Right ventricle myocardium inferior (tissue), 1 donor: ENCODE measurements around the gene EPB41L1. TPM values are rescaled to one million over a fixed set of nuclear protein-coding genes. Genes with fewer than 3 reads are reported as not detected.

Experiments used
- ATAC-seq: fragments of 200-7000 bp; cut with Tn5 transposase; one replicate; pipeline ENCODE4 v1.9.1; 2020; ENCODE audit warnings: mild to moderate bottlenecking, moderate library complexity
- DNase-seq: peaks from one replicate; pipeline ENCODE4 v3.0.0; 2021; ENCODE audit errors: missing footprints
- intact Hi-C: fragments of 100-400 bp; cut with DNase I; formaldehyde crosslinking; loops from one replicate; pipeline ENCODE4 v1.11.0; 2022
- total RNA-seq: library from RNA; stranded (reverse); fragmentation: NEBNext Ultra II Directional; extraction: Animal tissue kit (Norgen Biotek cat#: 25700); gene quantifications from one replicate; pipeline ENCODE4 v1.2.1, GENCODE V29; 2021
- donor health status: DM: no; HTN: yes; CAD: no; lungs with severe emphysema.

EPB41L1 gene
- total RNA-seq, 1 donor from 2014 or later: 21.5 TPM

- ATAC-seq (peak; percentile 74), DNase-seq (peak; percentile 81)
- intact Hi-C loops: no loop called here
Observed at GRCh38 chr20:36149469-36149868, 5.1 kb upstream of the EPB41L1 start.

GRCh38 chr20:36150489-36150846 lies 4.1 kb upstream of the EPB41L1 start:
- no peak for DNase-seq
- no peak for ATAC-seq
- intact Hi-C loops: no loop called here

GRCh38 chr20:36150847-36151539 lies 3.5 kb upstream of the EPB41L1 start:
- no peak for DNase-seq
- intact Hi-C loops: no loop called here
- no peak for ATAC-seq

DNA sequence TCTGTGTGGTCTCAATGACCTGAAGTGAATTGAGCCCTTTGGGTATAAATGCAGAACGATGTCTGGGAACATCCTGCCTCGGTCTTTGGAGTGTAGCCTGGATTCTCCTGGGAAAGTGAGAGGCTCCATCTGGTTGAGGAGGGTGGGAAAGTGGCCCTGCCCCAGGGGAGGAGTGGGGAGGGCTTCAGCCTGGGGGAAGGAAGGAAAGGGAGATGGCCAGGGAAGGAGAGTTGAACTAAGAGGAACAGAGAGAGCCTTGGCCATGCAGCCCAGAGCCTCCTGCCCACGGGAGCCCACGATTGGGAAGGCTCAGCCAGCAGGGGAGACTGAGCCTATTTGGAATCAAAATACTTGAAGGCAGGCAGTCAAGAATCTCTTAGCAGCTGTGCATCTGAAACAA lies 2.3 kb upstream of the EPB41L1 start:
- DNase-seq (no peak), ATAC-seq (no peak)
- intact Hi-C loops: no loop called here

GRCh38 chr20:36153204-36153603 lies 1.3 kb upstream of the EPB41L1 start:
- no peak for DNase-seq
- intact Hi-C loops: no loop called here

GRCh38 chr20:36153736-36154699 lies 522 bp upstream of the EPB41L1 start:
- ATAC-seq (peak; percentile 88), DNase-seq (peak; percentile 92)
- intact Hi-C loops: no loop called here

More at GRCh38 chr20:36153204-36153603, 1.3 kb upstream of the EPB41L1 start:
- ATAC-seq: no peak

GRCh38 chr20:36155629-36155971 lies 1.1 kb downstream of the EPB41L1 start:
- no peak for DNase-seq
- intact Hi-C loops: no loop called here
- no peak for ATAC-seq

DNA sequence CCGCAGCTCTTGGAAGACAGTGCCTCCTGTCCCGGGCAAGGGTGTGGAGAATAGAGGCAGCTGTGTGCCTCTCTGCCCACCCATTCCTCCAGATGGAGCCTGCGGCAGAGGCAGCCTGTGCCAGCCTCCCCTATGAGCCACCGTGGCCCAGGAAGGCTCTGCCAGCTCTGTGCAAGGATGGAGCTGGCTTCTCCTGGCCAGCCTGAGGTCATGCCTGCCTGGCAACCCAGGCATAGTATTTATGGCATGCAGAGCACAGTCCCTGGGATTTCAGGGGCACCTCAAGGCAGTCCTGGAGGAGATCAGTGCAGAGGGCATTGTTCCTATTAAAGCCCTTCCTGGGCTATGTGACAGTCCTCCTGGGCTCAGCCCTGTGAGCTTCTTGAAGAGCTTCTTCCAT lies 1.5 kb downstream of the EPB41L1 start:
- DNase-seq (no peak), ATAC-seq (no peak)
- intact Hi-C loops: loop anchor here (2.0 kb wide), 1 partner anchor 43 kb away; no protein-coding TSS in a partner anchor

- intact Hi-C loops: loop anchor here (2.0 kb wide), 1 partner anchor 41 kb away; no protein-coding TSS in a partner anchor
- DNase-seq: no peak
Observed at GRCh38 chr20:36157610-36158009, 3.1 kb downstream of the EPB41L1 start.

DNA sequence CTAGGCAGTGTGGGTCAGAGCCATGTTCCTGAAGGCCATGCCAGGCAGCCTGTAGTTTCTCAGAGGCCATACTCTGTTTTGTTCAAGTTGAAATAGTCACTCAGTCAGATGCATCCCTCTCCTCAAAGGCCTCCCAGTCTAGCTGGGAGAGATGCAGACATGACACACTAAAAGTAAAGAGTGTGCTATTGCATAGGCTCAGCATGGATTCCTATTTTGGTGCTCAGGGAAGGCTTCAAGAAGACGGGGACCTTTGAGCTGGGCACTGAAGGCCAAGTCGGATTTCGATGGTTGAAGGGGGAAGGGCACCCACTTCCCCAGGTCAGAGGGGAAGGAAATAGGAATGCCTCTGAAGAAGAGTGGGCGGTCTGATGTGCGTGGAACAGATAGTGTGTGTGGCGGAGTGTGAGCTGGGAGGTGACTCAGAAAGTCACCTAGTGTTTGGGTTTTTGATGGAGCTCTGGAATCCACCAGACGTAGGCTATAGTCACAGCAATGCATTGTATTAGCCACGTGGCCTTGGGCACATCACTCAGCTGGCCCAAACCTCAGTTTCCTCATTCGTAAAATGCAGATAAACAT lies 3.7 kb downstream of the EPB41L1 start:
- ATAC-seq: no peak
- intact Hi-C loops: no loop called here
- no peak for DNase-seq

More at GRCh38 chr20:36157610-36158009, 3.1 kb downstream of the EPB41L1 start:
- ATAC-seq: no peak

DNA sequence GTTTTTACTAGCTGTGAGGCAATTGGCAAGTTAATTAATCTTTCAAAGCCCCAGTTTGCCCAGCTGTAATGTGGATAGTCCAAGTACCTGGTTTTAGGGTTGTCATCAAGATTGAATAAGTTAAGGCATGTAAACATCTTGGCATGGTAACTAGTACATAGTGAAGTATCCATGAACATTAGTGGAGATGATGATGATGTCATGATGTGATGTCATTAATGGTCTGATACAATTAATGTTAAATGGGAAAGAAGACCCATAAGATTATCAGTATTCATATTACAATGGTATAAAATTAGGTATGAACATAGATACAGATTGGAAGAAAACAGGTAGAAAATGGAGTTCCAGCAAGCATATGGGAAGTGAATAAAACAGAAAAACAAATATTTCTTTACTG lies 5.3 kb downstream of the EPB41L1 start:
- intact Hi-C loops: no loop called here
- no peak for DNase-seq
- ATAC-seq: no peak

DNA sequence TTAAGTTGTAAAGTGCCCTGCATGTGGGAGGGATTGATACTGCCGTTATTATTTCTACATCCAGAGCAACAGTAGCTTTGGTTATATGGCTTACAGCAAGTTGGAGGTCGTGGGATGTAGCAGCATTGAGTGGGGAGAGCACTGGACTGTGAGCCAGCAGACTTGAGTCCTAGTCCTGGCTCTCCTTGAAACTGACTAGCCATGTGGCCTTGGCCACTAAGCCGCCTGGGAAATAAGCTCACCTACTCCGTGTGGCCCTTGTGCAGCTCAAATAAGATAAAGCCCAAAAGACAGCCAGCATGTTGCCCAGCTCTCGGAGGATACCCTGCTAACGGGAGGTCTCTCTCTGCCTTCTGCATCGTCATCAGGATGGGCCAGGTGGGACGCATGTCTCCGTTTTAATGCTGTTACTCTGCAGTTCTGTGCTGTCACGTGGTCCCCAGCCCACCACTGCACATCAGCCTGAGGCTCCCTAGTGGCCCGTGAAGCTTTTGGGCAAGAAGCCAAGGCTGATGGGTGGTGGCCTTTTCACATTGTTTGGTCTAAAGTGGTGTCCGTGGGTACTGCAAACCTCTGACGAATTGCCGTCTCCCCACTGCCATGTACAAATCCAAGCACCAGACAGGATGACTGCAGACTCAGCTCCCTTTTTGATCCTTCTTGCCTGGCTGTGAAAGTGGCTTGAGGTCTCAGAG lies 7.9 kb downstream of the EPB41L1 start:
- intact Hi-C loops: no loop called here
- DNase-seq: no peak
- ATAC-seq: peak; percentile 50

DNA sequence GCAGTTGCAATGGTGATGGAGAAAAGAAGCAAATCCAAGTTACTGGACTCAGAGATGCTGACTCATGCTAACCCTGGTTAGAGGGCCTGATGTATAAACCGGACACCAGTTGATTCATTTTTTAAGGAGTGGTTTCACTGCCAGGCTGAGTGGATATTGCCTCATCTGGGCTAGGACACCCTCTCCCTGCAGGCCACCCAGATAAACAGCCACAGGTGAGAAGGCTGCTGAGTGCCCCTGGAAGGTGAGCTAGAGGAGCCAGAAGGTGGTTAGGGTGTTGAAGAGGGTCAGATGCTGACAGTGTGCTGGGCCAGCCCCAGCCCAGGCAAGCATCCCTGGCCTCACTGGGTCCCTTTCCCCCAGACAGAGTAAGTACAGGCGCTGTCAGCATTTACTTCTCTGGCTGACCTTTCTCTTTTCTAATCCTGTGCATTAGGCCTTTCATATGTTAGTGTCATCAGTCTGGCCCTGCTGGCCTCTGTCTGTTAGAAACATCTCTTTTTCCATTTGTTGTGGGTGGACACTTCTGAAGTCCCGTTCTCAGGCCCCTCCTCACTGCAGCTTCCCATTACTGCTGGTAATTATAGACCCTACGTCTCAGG lies 13.5 kb downstream of the EPB41L1 start:
- DNase-seq (no peak), ATAC-seq (peak; percentile 42)
- intact Hi-C loops: no loop called here

DNA sequence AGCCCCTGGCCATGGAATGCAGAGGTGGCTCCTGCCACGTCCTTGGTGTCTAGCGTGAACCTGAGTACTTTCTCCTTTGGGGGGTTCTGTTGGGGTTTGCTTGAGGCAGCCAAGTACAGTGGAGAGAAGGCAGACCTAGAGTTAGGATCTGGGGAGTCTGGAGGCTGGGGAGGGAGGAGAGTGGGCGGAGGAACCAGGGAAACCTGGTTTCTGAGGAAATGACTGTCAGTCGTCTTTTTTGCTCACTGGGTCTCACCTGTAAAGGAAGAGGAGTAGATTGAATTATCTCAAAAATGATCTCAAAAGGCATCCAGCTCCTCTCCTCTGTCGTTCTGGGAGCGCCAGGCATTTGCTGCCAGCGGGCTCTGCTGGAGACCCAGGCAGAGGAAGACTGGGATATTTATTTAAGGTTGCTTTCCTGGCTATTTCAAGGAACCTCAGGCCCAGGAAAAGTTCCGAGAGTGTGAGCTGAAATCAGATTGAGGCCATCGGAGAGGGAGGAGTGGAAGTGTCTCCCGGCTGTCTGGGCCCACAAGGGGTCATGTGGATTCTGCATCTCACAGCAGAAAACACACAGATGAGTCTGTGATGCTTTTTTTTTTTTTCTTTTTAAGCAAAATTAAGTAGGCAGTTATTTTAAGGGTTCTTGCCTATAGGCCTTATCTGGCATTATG lies 16.1 kb downstream of the EPB41L1 start:
- intact Hi-C loops: no loop called here
- ATAC-seq: no peak
- no peak for DNase-seq

DNA sequence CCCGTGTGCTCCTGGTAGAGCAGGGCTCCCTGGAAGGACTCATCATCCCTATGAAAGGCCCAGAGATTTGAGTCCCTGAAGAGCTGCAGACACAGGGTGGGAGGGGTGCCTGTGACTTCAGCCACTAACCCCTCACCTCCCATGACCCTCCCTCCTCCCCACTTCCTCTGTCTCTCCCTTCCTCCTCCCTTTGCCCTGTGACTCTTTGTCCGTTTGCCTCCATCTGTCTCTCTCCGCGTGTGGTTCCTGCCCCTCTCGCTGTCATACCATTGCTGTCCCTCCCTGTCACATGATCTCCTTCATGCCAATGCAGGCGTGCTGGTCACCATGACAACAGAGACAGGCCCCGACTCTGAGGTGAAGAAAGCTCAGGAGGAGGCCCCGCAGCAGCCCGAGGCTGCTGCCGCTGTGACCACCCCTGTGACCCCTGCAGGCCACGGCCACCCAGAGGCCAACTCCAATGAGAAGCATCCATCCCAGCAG lies 19.0 kb downstream of the EPB41L1 start:
- intact Hi-C loops: no loop called here
- peak; percentile 63 for DNase-seq
- peak; percentile 56 for ATAC-seq

DNA sequence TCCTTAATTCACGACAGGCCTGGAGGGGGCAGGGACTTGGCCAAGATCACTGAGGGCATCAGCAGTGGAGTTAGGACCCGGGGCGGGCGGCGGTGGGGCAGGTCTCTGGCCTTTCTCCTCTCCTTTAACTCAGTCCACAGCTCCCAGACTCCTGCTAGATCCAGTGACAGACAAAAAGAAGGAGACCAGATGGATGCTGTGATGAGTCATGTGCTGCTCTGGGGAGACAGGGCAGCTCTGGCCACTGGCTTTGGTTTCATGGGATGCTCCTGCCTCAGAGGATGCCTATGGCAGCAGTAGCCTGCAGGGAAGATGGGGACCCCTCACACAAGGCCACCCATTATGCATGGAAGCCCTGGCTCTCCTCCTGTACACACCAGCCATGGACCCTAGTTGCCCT lies 20.5 kb downstream of the EPB41L1 start:
- ATAC-seq (no peak), DNase-seq (no peak)
- intact Hi-C loops: no loop called here

GRCh38 chr20:36175475-36175995 lies 21.0 kb downstream of the EPB41L1 start:
- intact Hi-C loops: no loop called here
- no peak for DNase-seq
- ATAC-seq: no peak

DNA sequence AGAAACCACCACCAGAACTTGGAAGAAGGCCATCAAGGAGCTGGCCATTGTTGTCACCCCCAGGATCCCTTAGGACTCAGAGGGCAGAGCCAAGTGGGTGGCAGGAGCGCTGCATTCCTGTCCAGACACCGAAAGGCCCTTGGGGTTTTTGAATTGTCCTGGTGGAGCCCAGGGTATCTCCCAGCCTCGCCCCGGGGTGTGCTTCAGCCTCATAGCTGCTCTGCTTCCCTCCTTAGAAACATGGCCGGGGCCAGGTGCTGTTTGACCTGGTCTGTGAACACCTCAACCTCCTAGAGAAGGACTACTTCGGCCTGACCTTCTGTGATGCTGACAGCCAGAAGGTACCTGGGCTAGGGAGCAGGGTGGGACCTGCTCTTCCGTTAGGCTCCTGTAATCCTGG lies 23.2 kb downstream of the EPB41L1 start:
- no peak for ATAC-seq
- DNase-seq: no peak
- intact Hi-C loops: no loop called here
